Right ventricle myocardium inferior (tissue), 1 donor: ENCODE measurements around the gene GP9. TPM values are rescaled to one million over a fixed set of nuclear protein-coding genes. Genes with fewer than 3 reads are reported as not detected.
"Not testable (repeated sequence)": the region's sequence is repeated elsewhere in the genome, so short reads cannot be mapped to it uniquely, and the experiment has no call there.

Experiments
- ATAC-seq: fragments of 200-7000 bp; cut with Tn5 transposase; one replicate; pipeline ENCODE4 v1.9.1; 2020; ENCODE audit warnings: mild to moderate bottlenecking, moderate library complexity
- DNase-seq: peaks from one replicate; pipeline ENCODE4 v3.0.0; 2021; ENCODE audit errors: missing footprints
- intact Hi-C: fragments of 100-400 bp; cut with DNase I; formaldehyde crosslinking; loops from one replicate; pipeline ENCODE4 v1.11.0; 2022
- total RNA-seq: library from RNA; stranded (reverse); fragmentation: NEBNext Ultra II Directional; extraction: Animal tissue kit (Norgen Biotek cat#: 25700); gene quantifications from one replicate; pipeline ENCODE4 v1.2.1, GENCODE V29; 2021
- donor health status: DM: no; HTN: yes; CAD: no; lungs with severe emphysema.

GP9 gene
- total RNA-seq, 1 donor from 2014 or later, result not detected

- no peak for ATAC-seq
- intact Hi-C loops, result no loop called here
- peak; percentile 14 for DNase-seq
These were observed 34.7 kb downstream of the GP9 start for GRCh38 chr3:129095285-129095684.

DNA sequence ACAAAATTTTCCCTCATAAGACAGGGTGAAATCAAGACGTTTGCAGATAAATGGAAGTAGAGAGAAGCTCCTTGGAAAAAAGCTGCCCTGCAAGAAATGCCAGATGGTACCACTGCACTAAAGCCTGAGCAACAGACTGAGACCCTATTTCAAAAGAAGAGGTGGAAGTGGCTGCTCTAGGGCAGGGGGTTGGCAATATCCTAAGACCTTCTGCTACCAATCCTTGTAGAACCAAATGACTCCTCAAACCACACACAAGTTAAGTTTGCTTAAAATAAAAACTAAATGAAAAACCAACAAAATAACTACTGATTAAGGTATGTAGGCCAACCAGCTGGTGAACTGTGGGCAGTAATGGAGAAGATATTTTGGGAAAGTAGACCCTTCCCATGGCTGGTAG, 39.7 kb downstream of the GP9 start:
- no peak for DNase-seq
- intact Hi-C loops, result no loop called here
- no peak for ATAC-seq

- intact Hi-C loops, result no loop called here
- peak; percentile 73 for ATAC-seq
- peak; percentile 20 for DNase-seq
These were observed 41.0 kb downstream of the GP9 start for GRCh38 chr3:129101370-129102138.

DNA sequence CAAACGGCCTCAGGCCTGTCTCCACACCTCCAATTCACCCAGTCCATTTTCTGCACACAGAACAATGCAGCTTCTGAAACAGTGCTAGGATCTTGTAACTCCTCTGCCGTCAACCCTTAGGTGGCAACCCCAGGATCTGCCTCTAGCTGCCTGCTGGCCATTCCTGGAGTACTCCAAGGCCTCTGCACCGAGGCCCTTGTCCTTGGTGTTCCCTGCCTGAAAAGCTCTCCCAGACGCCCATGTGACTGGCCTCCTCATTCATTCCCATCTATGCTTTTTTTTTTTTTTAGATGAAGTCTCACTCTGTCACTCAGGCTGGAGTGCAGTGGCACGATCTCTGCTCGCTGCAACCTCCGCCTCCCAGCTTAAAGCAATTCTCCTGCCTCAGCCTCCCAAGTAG, 42.7 kb downstream of the GP9 start:
- intact Hi-C loops, result no loop called here
- no peak for ATAC-seq

DNA sequence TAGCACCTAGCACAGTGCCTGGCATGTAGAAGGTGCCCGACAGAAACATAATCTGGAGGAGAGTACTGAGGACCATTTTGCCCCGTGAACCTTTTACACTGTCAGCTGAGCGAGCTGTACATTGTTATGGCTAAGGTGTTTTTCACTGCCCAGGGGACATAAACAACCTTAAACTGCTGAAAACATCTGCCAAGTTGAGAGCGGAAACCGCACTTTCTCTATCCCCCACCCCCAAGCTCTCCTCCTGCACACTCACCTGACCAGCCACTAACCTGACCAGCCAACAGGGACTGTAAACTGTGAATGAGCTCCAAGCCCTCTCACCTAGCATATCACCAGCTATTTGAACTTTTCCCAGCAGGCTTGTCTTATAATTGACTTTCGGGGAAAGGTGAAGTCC, 43.5 kb downstream of the GP9 start:
- intact Hi-C loops, result no loop called here
- DNase-seq (no peak), ATAC-seq (no peak)

More for the DNA sequence above, 42.7 kb downstream of the GP9 start:
- DNase-seq, result no peak

- DNase-seq (no peak), ATAC-seq (no peak)
- intact Hi-C loops, result no loop called here
These were observed 44.0 kb downstream of the GP9 start for GRCh38 chr3:129104498-129105079.

DNA sequence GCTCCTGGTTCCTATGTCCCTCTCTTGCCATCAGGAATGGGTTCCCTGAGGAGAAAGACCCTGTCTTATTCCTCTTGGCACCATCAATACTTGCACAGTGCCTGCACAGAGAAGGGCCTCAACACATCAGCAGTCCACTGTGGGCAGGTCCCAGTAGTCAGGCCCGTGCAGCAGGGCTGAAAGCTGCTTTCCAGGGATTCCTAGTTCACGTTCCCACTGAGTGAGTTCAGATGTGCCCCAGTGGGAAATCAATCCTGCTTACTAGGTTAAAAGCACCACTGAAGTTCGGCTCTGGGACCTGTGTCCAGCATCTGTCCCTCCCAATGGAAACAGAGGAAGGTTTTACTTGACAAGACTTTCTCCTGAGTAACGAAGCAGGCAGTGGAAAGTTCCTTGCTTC, 45.3 kb downstream of the GP9 start:
- ATAC-seq (no peak), DNase-seq (no peak)
- intact Hi-C loops, result no loop called here

- ATAC-seq (peak; percentile 72), DNase-seq (no peak)
- intact Hi-C loops, result no loop called here
These were observed 45.7 kb downstream of the GP9 start for GRCh38 chr3:129106320-129106719.

- DNase-seq (no peak), ATAC-seq (no peak)
- intact Hi-C loops, result no loop called here
These were observed 46.4 kb downstream of the GP9 start for GRCh38 chr3:129106866-129107565.

DNA sequence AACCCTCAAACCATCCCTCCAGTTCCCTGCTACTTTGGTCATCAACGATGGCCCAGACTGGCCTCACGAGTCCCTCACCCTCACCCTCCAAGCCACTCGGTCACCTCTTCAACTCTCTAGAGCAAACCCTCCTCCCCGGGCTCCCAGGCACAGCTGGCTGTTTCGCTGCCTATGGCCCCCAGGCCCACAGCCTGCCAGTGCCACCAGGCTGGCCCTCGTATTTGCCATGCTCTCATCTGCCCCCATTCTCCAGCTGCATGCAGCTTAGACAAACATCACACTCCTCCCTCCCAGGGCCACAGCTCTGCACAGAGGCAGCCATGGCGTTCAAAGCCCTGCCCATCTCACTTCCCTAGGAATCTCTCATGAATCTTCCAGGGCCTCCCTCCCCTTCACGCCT, 47.2 kb downstream of the GP9 start:
- DNase-seq (no peak), ATAC-seq (no peak)
- intact Hi-C loops, result no loop called here

DNA sequence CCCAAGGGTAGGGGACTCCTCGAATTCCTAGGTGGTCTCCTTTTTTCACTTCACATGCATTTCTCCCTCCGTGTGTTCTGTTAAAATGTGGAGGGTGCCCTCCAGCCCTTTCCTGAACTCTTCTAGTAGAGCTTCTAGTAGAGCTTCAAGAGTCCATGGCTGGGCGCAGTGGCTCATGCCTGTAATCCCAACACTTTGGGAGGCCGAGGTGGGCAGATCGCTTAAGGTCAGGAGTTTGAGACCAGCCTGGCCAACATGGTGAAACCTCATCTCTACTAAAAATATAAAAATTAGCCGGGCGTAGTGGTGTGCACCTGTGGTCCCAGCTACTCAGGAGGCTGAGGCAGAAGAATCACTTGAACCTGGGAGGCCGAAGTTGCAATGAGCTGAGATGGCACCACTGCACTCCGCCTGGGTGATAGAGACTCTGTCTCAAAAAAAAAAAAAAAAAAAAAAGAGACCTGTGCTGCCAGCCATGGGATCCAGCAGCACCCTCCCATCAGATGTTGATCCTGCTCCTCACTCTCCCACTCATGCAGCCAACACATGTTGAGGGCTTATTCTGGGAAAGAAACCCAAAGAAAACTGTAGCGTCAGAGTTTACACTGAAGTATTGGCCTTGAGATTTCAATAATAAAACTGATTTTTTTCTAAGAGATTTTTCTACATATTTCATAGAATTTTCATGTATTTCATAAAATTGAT, 50.6 kb downstream of the GP9 start:
- intact Hi-C loops, DNase-seq, ATAC-seq: not testable (repeated sequence)

Other genes with a start within 250 kb of the GP9 start
- 42.0 TPM for gene ACAD9, start 181.2 kb upstream of the GP9 start, total RNA-seq
- 0.49 TPM for gene CFAP92, start 66.7 kb upstream of the GP9 start, total RNA-seq
- gene EFCC1, start 59.5 kb upstream of the GP9 start, total RNA-seq, result 2.3 TPM
- 3.4 TPM for gene RAB43, start 61.0 kb downstream of the GP9 start, total RNA-seq
- gene ISY1, start 100.3 kb downstream of the GP9 start, total RNA-seq, result 25.1 TPM
- 458 TPM for gene CNBP, start 123.1 kb downstream of the GP9 start, total RNA-seq
- 83.9 TPM for gene COPG1, start 188.8 kb downstream of the GP9 start, total RNA-seq
- gene HMCES, start 218.1 kb downstream of the GP9 start, total RNA-seq, result 42.3 TPM